AG08396 (cell line): ENCODE measurements around the gene LRRC1.
A peak's percentile ranks its signal among the peaks of the same experiment; 100 is the strongest.

Source experiments
- DNase-seq: peaks from one replicate; pipeline ENCODE4 v3.0.0; 2012; ENCODE audit warnings: low spot score, mixed read lengths

The LRRC1 gene

DNA sequence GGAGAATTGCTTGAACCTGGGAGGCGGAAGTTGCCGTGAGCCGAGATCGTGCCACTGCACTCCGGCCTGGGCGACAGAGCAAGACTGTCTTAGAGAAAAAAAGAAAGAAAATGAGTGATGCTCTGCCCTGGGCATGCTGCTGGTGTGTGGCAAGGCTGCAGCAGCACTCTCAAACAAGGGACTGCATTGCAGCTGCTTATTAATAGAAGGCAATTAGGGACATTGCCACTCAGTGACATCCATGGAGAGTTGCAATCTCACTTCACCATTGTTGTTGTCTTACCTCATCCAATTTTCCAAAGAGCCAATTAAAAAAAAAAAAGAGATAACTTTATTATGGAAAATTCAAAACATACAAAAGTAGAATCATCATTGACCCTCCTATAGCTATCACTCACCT, 131.1 kb downstream of the LRRC1 start:
- DNase-seq, result no peak

DNA sequence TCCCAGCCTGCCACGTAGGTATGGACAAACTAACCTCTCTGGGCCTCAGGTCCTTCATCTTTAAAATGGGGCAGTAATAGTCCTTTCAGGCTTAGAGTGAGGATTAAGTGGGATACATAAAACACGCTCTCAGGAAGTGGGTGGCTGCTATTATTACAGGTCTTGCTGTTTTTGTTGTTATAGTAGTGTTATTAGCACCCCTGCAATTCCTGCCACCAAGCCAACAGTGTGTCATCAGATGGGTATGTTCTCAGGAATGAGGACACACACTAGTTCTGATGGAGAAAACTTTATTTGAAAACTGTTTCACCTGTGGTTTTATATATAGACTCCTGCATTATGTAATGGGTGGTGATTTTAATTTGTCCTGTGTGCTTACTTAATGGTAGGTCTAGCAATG, 131.7 kb downstream of the LRRC1 start:
- peak; percentile 36 for DNase-seq

GRCh38 chr6:53928641-53929040, 133.8 kb downstream of the LRRC1 start:
- DNase-seq, result no peak

DNA sequence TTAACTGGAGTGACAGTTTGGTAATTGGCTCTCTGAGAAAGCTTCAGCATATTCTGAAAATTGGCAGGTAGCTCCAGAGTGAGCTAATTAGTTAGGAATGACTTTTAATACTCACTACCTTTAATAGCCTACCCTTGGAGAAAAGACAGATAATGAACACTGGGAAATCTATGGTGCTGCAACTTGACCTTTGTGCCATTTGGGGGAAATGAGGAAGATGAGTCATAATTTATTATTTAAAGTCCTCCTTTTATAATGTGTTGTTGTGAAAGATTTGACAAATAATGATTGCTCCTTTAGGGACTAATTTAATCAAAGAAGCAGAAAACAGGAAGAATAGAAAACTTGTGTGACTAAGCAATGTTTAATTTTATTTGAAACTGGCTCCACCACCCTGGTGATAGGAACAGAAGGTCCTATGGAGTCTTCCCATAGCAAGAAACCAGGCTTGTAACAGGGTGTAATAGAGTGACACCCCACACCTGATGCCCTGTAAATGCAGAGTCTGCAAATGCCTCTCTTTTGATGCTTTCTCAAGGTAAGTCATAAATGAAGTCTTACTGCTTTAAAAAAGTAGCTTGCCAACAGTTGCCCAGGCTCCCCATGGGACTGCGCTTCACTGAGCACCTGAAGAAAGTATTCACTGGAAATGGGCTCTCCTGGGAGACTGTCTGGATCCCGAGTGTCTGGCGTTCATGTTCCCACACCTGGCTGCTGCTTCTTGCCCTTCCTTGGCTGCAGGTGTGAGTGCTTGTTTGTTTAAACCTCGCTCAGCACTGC, 134.4 kb downstream of the LRRC1 start:
- DNase-seq, result no peak

DNA sequence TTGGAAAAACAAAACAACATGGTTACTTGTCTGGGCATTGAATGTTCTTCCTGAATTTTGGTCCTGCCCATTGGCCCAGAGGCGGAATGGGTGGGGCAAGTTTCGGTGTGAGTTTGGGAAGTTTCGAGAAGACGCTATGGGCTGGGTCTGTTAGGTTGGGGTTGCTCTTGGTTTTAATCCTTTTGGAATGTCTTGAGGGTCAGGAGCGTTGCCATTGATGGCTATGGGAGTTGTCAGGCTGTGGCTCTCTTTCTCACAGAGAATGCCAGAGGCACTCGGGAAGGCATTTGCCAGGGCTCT, 135.0 kb downstream of the LRRC1 start:
- DNase-seq, result no peak

DNA sequence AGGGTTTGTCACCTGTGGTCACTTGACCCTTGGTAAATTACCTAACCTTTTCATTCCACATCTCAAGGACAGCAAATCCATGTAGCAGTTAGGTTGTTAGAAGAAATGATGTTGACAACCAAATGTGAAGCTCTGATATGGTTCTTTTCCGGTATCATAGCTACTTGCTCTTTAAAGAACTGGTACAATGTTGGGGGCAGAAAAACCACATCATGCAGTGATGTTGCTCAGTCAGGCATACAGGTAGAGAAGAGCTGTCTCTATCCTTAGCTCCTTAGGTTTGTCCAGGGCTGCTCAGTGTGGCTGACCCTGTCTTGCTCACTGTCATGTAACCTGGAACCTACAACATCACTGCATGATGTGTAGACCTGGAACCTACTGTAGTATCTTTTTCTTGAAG, 135.5 kb downstream of the LRRC1 start:
- no peak for DNase-seq

- DNase-seq, result no peak
Observed at GRCh38 chr6:53931086-53931485, 136.3 kb downstream of the LRRC1 start.

- no peak for DNase-seq
Observed at GRCh38 chr6:53932516-53932915, 137.7 kb downstream of the LRRC1 start.

GRCh38 chr6:53934023-53934422, 139.2 kb downstream of the LRRC1 start:
- DNase-seq, result no peak

DNA sequence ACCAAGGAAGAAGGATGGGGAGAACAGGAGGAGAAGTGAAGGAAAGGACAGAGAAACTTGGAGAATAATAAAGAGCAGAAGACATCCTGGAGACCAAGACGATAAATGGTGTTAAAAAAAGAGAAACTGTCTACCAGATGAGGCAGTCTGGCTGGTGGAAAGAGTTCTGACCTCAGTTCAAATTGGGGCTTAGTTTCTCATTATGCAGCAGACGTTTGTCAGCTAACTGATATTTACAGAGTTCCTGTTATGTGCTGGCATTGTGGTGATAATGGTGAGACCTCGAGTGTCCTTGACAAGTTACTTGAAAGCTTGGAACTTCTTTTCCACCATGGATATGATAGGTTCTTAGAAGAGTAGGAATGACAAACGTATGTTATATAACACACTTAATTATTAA, 142.7 kb downstream of the LRRC1 start:
- no peak for DNase-seq

- DNase-seq, result no peak
Observed at GRCh38 chr6:53938810-53939209, 144.0 kb downstream of the LRRC1 start.

DNA sequence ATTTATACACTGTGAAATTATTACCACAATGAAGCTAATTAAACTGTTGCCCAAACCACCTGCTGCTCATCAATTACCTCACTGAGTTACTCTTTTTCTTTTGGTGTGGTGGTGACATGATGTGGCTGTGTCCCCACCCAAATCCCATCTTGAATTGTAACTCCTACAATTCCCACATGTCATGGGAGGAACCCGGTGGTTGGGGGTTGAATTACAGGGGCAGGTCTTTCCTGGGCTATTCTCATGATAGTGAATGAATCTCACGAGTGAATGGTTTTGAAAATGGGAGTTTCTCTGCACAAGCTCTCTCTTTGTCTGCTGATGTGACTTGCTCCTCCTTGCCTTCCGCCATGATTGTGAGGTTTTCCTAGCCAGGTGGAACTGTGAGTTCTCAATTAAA, 145.0 kb downstream of the LRRC1 start:
- no peak for DNase-seq

DNA sequence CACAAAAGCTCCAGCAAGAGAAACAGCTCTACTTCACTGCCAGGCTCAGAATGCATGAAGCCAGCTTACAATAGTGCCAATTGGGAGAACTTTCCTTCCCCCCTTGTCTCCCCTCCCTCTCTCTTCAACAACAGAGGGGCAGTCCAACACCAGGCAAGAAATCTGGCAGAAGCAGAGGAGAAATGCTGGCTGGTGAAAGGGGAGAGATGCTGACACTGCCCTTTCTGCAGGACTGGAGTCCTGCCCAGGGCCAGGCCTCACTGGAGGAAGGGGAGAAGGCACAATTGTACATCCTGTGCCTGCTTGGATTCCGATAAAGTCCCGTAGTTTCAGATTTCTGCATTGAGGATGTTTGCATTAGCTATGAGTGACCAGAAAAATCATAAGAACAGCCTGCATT, 148.6 kb downstream of the LRRC1 start:
- DNase-seq, result no peak

DNA sequence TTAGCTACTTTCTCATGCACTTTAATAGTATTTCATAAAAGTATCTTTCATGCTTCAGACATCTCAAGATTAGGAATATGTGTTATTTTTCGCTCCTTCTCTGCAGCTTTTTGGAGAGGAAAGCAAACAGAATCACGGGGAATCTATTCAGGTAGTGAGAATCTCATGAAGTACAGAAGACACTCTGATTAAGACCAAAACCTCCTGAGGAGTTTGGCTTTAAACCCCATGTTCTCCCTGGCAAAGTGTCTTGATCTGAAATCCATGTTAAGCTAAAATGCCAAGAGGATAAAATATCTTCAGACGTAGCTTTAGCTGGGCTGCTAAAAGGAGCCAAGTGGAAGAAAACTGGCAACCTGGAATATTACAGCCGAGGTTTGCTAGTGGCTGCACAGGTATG, 149.3 kb downstream of the LRRC1 start:
- DNase-seq, result no peak

- no peak for DNase-seq
Observed at GRCh38 chr6:53944543-53944942, 149.7 kb downstream of the LRRC1 start.

DNA sequence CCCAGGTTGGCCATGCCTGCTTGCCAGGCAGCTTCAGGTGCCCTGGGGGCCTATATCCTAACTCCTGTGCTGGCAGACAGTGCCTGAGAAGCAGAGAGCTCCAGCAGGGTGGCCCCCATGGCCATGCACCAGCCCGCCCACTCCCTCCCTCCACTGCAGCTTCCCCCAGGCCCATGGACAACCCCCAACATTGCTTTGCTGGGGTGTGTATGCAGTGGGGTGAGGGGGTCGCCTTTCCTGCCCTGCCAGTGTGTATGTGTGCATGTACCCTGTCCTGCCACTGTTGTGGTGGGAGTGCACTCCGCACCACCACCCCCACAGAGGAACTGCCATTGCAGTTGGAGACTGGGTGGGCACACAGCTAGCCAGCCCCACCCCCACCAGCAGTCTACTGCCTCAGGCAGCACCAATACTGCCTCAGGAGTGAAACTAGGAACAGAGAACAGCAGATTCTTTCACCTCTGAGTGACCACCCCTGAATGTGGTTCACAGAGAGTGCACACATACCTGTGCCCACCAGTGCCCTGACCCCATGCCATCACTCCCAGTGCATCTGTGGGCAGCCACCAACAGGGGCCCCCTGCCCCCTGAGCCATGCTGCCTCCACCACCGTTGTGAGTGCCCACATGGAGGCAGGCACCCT, 151.1 kb downstream of the LRRC1 start:
- no peak for DNase-seq

- no peak for DNase-seq
Observed at GRCh38 chr6:53947780-53948179, 153.0 kb downstream of the LRRC1 start.

- DNase-seq, result no peak
Observed at GRCh38 chr6:53951383-53951782, 156.6 kb downstream of the LRRC1 start.

DNA sequence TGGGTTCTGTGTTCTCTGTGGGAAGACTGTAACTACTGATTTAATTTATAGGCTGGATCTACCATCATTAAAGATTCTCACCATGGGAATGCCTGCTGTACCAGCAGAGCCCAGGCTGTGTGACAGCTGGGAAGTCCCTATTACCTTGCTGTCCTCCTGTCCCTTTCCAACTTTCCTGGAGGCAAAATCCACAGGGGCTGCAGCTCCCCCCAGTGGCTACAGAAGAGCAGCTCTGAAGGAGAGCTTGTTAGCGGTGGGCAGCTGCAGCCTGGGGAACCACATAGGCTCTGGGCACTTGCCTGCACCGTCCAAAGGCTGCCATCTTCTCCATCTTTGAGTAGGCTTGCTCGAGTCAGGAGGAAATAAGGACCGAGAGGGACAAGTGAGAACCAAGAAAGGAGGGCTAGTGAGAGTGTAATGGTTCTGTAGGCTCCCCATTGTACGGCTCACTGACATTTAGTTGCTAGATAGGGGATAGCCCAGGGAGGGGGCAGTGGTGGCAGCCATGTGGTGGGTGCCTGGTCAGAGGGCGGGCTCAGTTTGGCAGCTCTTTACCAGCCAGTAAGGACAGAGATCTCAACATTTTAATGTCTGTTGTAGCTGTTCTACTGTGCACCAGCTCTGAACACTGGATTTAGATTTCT, 161.4 kb downstream of the LRRC1 start:
- DNase-seq, result peak; percentile 71

- DNase-seq, result no peak
Observed at GRCh38 chr6:53956804-53957203, 162.0 kb downstream of the LRRC1 start.

GRCh38 chr6:53959717-53960116, 164.9 kb downstream of the LRRC1 start:
- no peak for DNase-seq

GRCh38 chr6:53960311-53960710, 165.5 kb downstream of the LRRC1 start:
- no peak for DNase-seq

DNA sequence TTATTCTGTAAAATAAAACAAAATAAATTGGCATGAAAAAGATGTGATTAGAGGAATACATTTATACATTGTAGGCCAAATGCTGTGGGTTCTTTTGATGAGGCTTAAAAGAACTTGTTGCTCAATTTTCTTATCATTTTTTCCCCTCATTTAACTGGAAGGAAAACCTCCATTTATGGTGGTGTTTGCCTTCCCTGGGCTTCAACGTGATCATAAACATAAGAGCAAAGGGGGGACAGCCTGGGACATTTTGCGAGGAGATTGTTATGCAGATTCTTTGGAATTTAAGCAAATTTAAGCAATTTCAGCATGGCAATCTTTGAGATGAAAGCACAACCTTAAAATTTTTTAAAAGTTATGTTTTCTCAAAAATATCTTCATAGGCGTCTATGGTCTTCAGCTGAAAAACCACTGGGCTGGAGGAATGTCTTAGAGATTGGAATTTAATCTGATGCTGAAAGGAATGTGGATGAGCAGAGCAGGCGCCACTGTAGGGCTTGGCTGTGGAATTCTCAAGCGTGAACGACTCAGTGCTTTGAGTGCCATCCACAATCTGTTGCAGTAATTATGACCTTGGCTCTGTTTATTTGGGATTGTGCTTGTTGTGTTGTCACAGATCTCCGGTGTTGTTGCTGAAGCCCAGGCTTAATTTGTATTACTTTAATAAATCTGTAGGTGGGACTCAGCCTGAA, 167.0 kb downstream of the LRRC1 start:
- DNase-seq, result no peak
